RWPE1 (cell line): ENCODE measurements around the gene KCNB1.
A peak's percentile ranks its signal among the peaks of the same experiment; 100 is the strongest.

Experiments
- CTCF ChIA-PET: fragments of 350-600 bp; sonication (Branson Sonifier 250); formaldehyde crosslinking; extraction: SDS; loops from one replicate; lab custom pipeline; 2021; lab: Yijun Ruan, JAX
- POLR2A ChIA-PET: fragments of 400-600 bp; formaldehyde crosslinking; extraction: SDS; loops from one replicate; lab custom pipeline; 2020; ENCODE audit warnings: antibody characterized with exemption; ENCODE audit not compliant: low non-redundant PET; lab: Yijun Ruan, JAX
- DNase-seq: peaks from one replicate; pipeline ENCODE4 v3.0.0; 2012; ENCODE audit warnings: low spot score
- H3K27ac ChIP-seq: fragments of 450-650 bp; 2 replicates; pipeline ENCODE4 v1.5.1; 2017
- CTCF ChIP-seq: fragments of 450-650 bp; conservative IDR thresholded peaks from 2 replicates; pipeline ENCODE4 v1.5.1; 2017; ENCODE audit warnings: low read depth, mild to moderate bottlenecking

The KCNB1 gene

DNA sequence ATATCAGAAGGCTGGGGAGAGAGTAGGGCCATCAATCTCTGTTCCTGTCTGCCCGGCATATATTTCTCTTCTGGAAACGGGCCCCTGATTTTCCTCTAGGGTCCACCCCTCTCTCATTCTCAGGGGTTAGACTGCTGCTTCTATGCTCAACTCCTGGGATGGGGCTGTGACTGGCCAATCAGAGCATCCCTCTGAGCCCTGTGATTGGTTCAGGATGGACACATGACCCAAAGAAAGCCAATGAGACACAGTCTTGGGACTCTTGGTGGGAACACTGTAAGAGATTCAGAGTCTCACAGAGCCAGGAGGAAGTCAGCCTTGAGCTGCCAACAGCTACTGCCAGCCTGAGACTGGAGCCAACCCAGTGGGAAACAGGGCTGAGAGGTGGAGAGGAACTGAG is 31.0 kb upstream of the KCNB1 start:
- ChIA-PET POLR2A (no interaction called here), CTCF (interaction anchor here (0.6 to 1.0 kb wide), 2 partner anchors 28 to 179 kb away, joined by 5 to 6 read pairs; no protein-coding TSS in a partner anchor)
- no peak for TF ChIP-seq CTCF
- DNase-seq: no peak
- H3K27ac ChIP-seq: no peak overlapping the region

- TF ChIP-seq CTCF: no peak
- ChIA-PET POLR2A (no interaction called here), CTCF (interaction anchor here (0.6 kb wide), 1 partner anchor 179 kb away, joined by 6 read pairs; no protein-coding TSS in a partner anchor)
Observed at GRCh38 chr20:49513009-49513408, 30.5 kb upstream of the KCNB1 start.

DNA sequence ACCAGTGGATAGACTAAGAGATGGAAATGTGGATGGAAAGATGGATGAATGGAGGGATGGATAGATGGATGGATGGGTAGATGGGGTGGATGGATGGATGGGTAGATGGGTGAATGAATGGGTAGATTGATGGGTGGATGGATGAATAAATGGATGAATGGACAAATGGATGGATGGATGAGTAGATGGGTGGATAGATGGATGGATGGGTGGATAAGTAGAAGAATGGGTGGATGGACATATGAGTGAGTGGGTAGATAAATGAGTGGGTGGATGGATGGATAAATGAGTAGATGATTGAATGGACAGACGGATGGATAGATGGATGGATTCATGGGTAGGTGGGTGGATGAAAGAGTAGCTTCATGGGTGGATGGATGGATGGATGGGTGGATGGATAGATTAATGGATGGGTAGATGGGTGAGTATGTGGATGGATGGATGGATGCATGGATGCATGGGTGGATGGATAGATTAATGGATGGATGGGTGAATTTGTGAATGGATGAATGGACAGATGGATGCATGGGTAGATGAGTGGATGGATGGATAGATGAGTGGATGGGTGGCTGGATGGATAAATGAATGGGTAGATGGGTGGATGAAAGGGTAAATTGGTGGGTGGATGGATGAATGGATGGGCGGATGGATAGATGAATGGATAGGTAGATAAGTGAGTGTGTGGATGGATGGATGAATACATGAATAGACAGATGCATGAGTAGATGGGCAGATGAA is 29.5 kb upstream of the KCNB1 start:
- CTCF ChIA-PET: interaction anchor here (0.8 kb wide), 1 partner anchor 176 kb away, joined by 5 read pairs; no protein-coding TSS in a partner anchor
- POLR2A ChIA-PET: no interaction called here
- no peak overlapping the region for H3K27ac ChIP-seq
- no peak for TF ChIP-seq CTCF
- no peak for DNase-seq

More at GRCh38 chr20:49513009-49513408, 30.5 kb upstream of the KCNB1 start:
- H3K27ac ChIP-seq: no peak overlapping the region
- DNase-seq: no peak

DNA sequence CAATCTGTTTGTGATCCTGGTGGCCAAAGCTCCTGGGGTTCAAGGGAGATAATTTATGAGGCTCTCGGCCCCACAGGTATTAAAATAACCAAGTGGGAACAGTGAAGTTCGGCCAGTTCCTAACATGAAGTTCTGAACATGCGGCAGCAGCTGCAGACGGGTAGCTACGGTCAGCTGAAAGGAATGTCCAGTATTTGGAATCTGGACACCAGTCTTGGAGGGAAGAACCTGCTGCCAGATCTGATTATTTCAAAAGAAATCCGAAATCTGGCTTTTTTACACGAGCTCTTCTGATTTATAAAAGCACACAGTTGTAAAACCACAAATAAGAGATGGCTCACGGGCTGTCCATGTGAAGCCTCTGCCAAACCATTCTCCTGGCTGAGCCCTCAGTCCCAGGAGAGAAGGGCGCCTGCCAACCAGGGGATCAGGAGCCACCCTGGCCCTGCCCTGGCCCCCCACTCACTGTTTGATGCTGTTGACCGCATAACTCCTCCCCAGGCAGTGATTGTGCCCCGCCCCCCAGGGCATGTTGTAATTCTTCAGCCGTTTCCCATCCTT is 28.2 kb upstream of the KCNB1 start:
- POLR2A ChIA-PET: no interaction called here
- TF ChIP-seq CTCF: no peak
- DNase-seq: no peak
- peak overlapping the region; percentile 76 for H3K27ac ChIP-seq
- CTCF ChIA-PET: interaction anchor here (0.6 to 1.2 kb wide), 5 partner anchors 25 to 440 kb away, joined by 3 to 6 read pairs (median 3); no protein-coding TSS in a partner anchor

DNA sequence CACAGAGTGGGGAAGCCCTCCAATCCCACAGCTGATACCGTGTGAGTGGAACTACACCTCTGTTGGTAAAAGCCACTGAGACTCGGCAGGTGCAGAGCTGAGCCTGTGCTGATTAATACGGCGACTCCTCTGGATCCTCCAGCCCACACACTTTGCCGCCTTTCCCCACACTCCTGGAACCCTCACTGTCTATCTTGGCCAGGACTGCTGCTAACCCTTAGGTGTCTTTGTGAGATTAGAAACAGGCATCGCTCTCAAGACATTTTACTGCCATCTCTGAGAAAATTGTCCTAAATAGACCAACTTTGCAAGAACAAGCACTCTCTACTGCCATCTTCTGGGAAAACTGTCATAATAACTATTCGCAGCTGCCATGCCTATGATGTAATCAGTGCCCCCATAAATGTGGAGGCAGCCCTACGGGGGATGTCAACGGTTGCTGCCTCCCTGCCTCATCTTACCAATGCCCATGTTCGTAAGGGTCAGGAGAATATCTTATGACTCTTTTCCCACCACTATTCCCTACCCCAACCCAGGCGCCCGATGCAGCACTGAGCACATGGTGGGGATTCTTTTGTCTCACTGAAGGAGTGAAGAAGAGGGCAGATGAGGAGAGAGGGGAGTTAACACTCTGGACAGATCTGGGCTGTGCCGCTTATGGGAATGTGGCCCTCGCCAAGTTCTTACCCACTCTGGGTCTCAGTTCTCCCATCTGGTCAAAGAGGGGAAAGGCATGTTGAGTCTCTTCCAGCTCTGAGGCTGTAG is 26.1 kb upstream of the KCNB1 start:
- no peak; the same call in 1 of the 2 replicates for TF ChIP-seq CTCF
- DNase-seq: peak; percentile 63
- CTCF ChIA-PET: interaction anchor here (0.6 to 5.7 kb wide), 30 partner anchors 8 to 1245 kb away, joined by 3 to 58 read pairs (median 4); partner anchors contain the start of gene KCNB1
- POLR2A ChIA-PET: interaction anchor here (0.7 kb wide), 1 partner anchor 154 kb away, joined by 3 read pairs; no protein-coding TSS in a partner anchor
- peak overlapping the region; percentile 66 for H3K27ac ChIP-seq
